ENCODE data around the gene ZNF775. TPM values are rescaled to one million over a fixed set of nuclear protein-coding genes. Genes with fewer than 3 reads are reported as not detected.

Gene ZNF775
- polyA plus RNA-seq, 2 donors: 0.81 to 1.6 TPM

DNA sequence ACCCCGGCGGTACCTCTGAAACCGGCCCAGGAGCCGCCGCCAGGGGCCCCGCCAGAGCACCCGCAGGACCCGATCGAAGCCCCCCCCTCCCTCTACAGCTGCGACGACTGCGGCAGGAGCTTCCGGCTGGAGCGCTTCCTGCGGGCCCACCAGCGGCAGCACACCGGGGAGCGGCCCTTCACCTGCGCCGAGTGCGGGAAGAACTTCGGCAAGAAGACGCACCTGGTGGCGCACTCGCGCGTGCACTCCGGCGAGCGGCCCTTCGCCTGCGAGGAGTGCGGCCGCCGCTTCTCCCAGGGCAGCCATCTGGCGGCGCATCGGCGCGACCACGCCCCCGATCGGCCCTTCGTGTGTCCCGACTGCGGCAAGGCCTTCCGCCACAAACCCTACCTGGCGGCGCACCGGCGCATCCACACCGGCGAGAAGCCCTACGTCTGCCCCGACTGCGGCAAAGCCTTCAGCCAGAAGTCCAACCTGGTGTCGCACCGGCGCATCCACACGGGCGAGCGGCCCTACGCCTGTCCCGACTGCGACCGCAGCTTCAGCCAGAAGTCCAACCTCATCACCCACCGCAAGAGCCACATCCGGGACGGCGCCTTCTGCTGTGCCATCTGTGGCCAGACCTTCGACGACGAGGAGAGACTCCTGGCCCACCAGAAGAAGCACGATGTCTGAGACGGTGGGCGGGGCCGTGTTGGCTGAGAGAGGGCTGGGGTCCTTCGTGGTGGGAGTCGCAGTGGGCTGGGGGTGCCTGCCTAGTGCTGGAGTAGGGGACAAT lies 6.7 kb upstream of the ZNF775 start:
- Histone ChIP-seq H3K4me1 (ENCODE audit: control insufficient read depth in 2 of 2, insufficient read depth in 2 of 2, low read length in 1 of 2) (peaks cover 6 to 30% of the 10 kb centered on the region in 2 donors), H3K27ac (ENCODE audit: low read depth in 2 of 2, low read length in 1 of 2) (peak overlapping the region; percentile 52 to 66), H3K36me3 (ENCODE audit: control insufficient read depth in 2 of 2, insufficient read depth in 2 of 2, low read length in 1 of 2) (peaks cover 0 to 19% of the 10 kb centered on the region in 2 donors), H3K4me3 (ENCODE audit: low read depth in 1 of 2, low read length in 2 of 2) (peak overlapping the region in 1 of 2 donors; percentile 13), H3K27me3 (ENCODE audit: control insufficient read depth in 1 of 2, insufficient read depth in 2 of 2, low read length in 2 of 2) (no peaks in the 10 kb centered on the region), H3K9me3 (ENCODE audit: control insufficient read depth in 2 of 2, insufficient read depth in 1 of 2, low read depth in 1 of 2, low read length in 1 of 2) (no peaks in the 10 kb centered on the region)
- WGBS, 2 donors: 81 to 86% methylated on average over 72 to 79 of the region's 79 CpGs

DNA sequence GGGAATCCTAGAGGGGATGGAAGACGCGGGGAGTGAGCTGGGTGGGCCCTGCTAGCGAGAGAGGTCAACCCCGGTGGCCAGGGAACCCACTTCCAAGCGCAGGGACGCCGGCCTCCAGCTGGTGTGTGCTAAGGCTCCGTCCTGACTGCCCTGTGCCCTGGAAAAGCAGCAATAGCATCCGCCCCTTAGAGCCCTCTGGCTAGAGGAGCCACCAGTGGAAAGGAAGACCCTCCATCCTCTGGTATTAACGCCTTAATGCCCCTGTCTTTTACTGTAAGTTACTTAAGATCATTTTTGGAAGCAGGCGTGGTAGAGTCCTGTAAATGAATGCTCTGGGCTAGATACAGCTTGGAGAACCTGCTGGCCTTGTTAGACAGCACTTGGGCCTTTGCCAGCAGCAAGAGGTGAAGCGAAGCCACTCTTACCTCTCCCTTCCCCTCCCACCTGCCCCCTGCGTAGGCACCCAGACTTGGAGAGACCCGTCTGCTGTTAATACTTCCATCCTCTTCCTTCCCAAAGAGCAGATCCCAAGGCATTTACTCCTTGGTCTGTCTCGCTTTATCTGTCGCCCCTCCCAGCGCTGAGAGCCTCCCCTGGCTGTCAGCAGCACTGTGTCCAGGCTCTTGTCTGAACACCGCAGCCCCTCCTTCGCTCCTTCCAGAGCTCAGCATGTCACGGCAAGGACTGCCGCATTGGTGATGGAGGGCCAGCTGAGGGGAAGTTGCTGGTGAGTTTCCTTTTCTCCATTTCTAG lies 5.9 kb upstream of the ZNF775 start:
- H3K36me3 ChIP-seq (ENCODE audit: control insufficient read depth in 2 of 2, insufficient read depth in 2 of 2, low read length in 1 of 2): peaks cover 0 to 19% of the 10 kb centered on the region in 2 donors
- H3K4me1 ChIP-seq (ENCODE audit: control insufficient read depth in 2 of 2, insufficient read depth in 2 of 2, low read length in 1 of 2): peaks cover 6 to 30% of the 10 kb centered on the region in 2 donors
- H3K4me3 ChIP-seq (ENCODE audit: low read depth in 1 of 2, low read length in 2 of 2): peak overlapping the region; percentile 12 to 41
- no peaks in the 10 kb centered on the region for H3K9me3 ChIP-seq (ENCODE audit: control insufficient read depth in 2 of 2, insufficient read depth in 1 of 2, low read depth in 1 of 2, low read length in 1 of 2)
- H3K27ac ChIP-seq (ENCODE audit: low read depth in 2 of 2, low read length in 1 of 2): peak overlapping the region; percentile 52 to 84
- 51 to 58% methylated on average over 20 to 21 of the region's 21 CpGs for WGBS, 2 donors
- H3K27me3 ChIP-seq (ENCODE audit: control insufficient read depth in 1 of 2, insufficient read depth in 2 of 2, low read length in 2 of 2): no peaks in the 10 kb centered on the region

GRCh38 chr7:150374026-150374425 lies 5.1 kb upstream of the ZNF775 start:
- H3K4me1 ChIP-seq (ENCODE audit: control insufficient read depth in 2 of 2, insufficient read depth in 2 of 2, low read length in 1 of 2): peaks cover 6 to 30% of the 10 kb centered on the region in 2 donors
- peak overlapping the region in 1 of 2 donors; percentile 41 for H3K4me3 ChIP-seq (ENCODE audit: low read depth in 1 of 2, low read length in 2 of 2)
- H3K9me3 ChIP-seq (ENCODE audit: control insufficient read depth in 2 of 2, insufficient read depth in 1 of 2, low read depth in 1 of 2, low read length in 1 of 2): no peaks in the 10 kb centered on the region
- H3K27ac ChIP-seq (ENCODE audit: low read depth in 2 of 2, low read length in 1 of 2): no peak overlapping the region
- H3K36me3 ChIP-seq (ENCODE audit: control insufficient read depth in 2 of 2, insufficient read depth in 2 of 2, low read length in 1 of 2): peaks cover 0 to 19% of the 10 kb centered on the region in 2 donors
- H3K27me3 ChIP-seq (ENCODE audit: control insufficient read depth in 1 of 2, insufficient read depth in 2 of 2, low read length in 2 of 2): no peaks in the 10 kb centered on the region
- WGBS, 2 donors: 72 to 88% methylated on average over 4 of the region's 4 CpGs

GRCh38 chr7:150374472-150374871 lies 4.7 kb upstream of the ZNF775 start:
- no peaks in the 10 kb centered on the region for H3K9me3 ChIP-seq (ENCODE audit: control insufficient read depth in 2 of 2, insufficient read depth in 1 of 2, low read depth in 1 of 2, low read length in 1 of 2)
- H3K4me3 ChIP-seq (ENCODE audit: low read depth in 1 of 2, low read length in 2 of 2): no peak overlapping the region
- H3K4me1 ChIP-seq (ENCODE audit: control insufficient read depth in 2 of 2, insufficient read depth in 2 of 2, low read length in 1 of 2): peaks cover 6 to 28% of the 10 kb centered on the region in 2 donors
- no peak overlapping the region for H3K27ac ChIP-seq (ENCODE audit: low read depth in 2 of 2, low read length in 1 of 2)
- H3K27me3 ChIP-seq (ENCODE audit: control insufficient read depth in 1 of 2, insufficient read depth in 2 of 2, low read length in 2 of 2): no peaks in the 10 kb centered on the region
- peaks cover 0 to 19% of the 10 kb centered on the region in 2 donors for H3K36me3 ChIP-seq (ENCODE audit: control insufficient read depth in 2 of 2, insufficient read depth in 2 of 2, low read length in 1 of 2)
- WGBS, 2 donors: 90 to 96% methylated on average over 5 of the region's 5 CpGs

- 65 to 72% methylated on average over 10 of the region's 10 CpGs for WGBS, 2 donors
Measured at GRCh38 chr7:150375662-150376521, 3.2 kb upstream of the ZNF775 start.

GRCh38 chr7:150376560-150376959 lies 2.6 kb upstream of the ZNF775 start:
- H3K27ac ChIP-seq (ENCODE audit: low read depth in 2 of 2, low read length in 1 of 2): no peak overlapping the region
- peaks cover 3 to 19% of the 10 kb centered on the region in 2 donors for H3K4me1 ChIP-seq (ENCODE audit: control insufficient read depth in 2 of 2, insufficient read depth in 2 of 2, low read length in 1 of 2)
- 68 to 72% methylated on average over 6 of the region's 6 CpGs for WGBS, 2 donors

More at GRCh38 chr7:150375662-150376521, 3.2 kb upstream of the ZNF775 start:
- Histone ChIP-seq H3K27me3 (ENCODE audit: control insufficient read depth in 1 of 2, insufficient read depth in 2 of 2, low read length in 2 of 2) (no peaks in the 10 kb centered on the region), H3K4me1 (ENCODE audit: control insufficient read depth in 2 of 2, insufficient read depth in 2 of 2, low read length in 1 of 2) (peaks cover 3 to 24% of the 10 kb centered on the region in 2 donors), H3K27ac (ENCODE audit: low read depth in 2 of 2, low read length in 1 of 2) (no peak overlapping the region), H3K36me3 (ENCODE audit: control insufficient read depth in 2 of 2, insufficient read depth in 2 of 2, low read length in 1 of 2) (peaks cover 0 to 19% of the 10 kb centered on the region in 2 donors), H3K9me3 (ENCODE audit: control insufficient read depth in 2 of 2, insufficient read depth in 1 of 2, low read depth in 1 of 2, low read length in 1 of 2) (no peaks in the 10 kb centered on the region), H3K4me3 (ENCODE audit: low read depth in 1 of 2, low read length in 2 of 2) (no peak overlapping the region)

DNA sequence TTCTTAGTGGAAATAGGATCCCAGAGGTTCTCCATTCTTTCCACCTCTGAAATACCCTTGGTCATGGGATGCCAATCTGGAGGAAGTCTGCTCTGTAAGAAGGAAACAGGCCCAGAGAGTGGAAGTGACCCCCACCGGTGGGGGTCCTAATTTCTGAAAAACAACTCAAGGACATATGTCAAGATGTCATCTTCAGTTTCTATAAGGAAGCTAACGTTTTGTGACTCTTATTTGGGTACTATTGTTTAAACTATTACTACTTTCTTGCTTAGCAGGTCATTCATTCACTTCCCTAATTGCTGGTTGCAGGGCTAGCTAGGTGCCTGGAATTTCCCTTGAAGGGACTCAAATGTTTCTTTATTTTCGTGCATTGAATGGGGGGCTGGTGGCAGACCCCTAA lies 1.9 kb upstream of the ZNF775 start:
- no peaks in the 10 kb centered on the region for H3K9me3 ChIP-seq (ENCODE audit: control insufficient read depth in 2 of 2, insufficient read depth in 1 of 2, low read depth in 1 of 2, low read length in 1 of 2)
- H3K4me1 ChIP-seq (ENCODE audit: control insufficient read depth in 2 of 2, insufficient read depth in 2 of 2, low read length in 1 of 2): peaks cover 7 to 22% of the 10 kb centered on the region in 2 donors
- H3K4me3 ChIP-seq (ENCODE audit: low read depth in 1 of 2, low read length in 2 of 2): no peak overlapping the region
- H3K27me3 ChIP-seq (ENCODE audit: control insufficient read depth in 1 of 2, insufficient read depth in 2 of 2, low read length in 2 of 2): no peaks in the 10 kb centered on the region
- peaks cover 0 to 9% of the 10 kb centered on the region in 2 donors for H3K36me3 ChIP-seq (ENCODE audit: control insufficient read depth in 2 of 2, insufficient read depth in 2 of 2, low read length in 1 of 2)
- WGBS, 2 donors: 33 to 46% methylated on average over 3 of the region's 3 CpGs
- H3K27ac ChIP-seq (ENCODE audit: low read depth in 2 of 2, low read length in 1 of 2): peak overlapping the region in 1 of 2 donors; percentile 17

More at GRCh38 chr7:150376560-150376959, 2.6 kb upstream of the ZNF775 start:
- Histone ChIP-seq H3K9me3 (ENCODE audit: control insufficient read depth in 2 of 2, insufficient read depth in 1 of 2, low read depth in 1 of 2, low read length in 1 of 2) (no peaks in the 10 kb centered on the region), H3K4me3 (ENCODE audit: low read depth in 1 of 2, low read length in 2 of 2) (no peak overlapping the region), H3K36me3 (ENCODE audit: control insufficient read depth in 2 of 2, insufficient read depth in 2 of 2, low read length in 1 of 2) (peaks cover 0 to 14% of the 10 kb centered on the region in 2 donors), H3K27me3 (ENCODE audit: control insufficient read depth in 1 of 2, insufficient read depth in 2 of 2, low read length in 2 of 2) (no peaks in the 10 kb centered on the region)

DNA sequence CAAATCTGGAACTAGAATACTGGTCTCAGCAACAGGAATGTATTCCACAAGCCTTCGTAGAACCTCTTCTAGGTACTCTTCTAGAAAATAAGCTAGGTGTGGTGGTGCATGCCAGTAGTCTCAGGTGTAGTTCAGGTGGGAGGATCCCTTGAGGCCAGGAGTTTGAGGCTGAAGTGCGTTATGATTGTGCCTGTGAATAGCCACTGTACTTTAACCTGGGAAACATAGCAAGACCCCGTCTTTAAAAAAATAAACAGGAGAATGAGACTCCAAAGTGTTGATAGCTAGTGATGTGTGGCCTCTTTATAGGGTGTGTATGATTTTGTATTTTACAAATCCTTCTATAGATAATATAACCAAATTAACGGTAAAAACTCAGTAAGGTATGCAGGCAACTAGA lies 1.5 kb upstream of the ZNF775 start:
- 47 to 58% methylated on average over 4 of the region's 4 CpGs for WGBS, 2 donors
- peaks cover 0 to 5% of the 10 kb centered on the region in 2 donors for H3K36me3 ChIP-seq (ENCODE audit: control insufficient read depth in 2 of 2, insufficient read depth in 2 of 2, low read length in 1 of 2)
- H3K27ac ChIP-seq (ENCODE audit: low read depth in 2 of 2, low read length in 1 of 2): peak overlapping the region in 1 of 2 donors; percentile 17
- no peaks in the 10 kb centered on the region for H3K9me3 ChIP-seq (ENCODE audit: control insufficient read depth in 2 of 2, insufficient read depth in 1 of 2, low read depth in 1 of 2, low read length in 1 of 2)
- no peak overlapping the region for H3K4me3 ChIP-seq (ENCODE audit: low read depth in 1 of 2, low read length in 2 of 2)
- H3K27me3 ChIP-seq (ENCODE audit: control insufficient read depth in 1 of 2, insufficient read depth in 2 of 2, low read length in 2 of 2): no peaks in the 10 kb centered on the region
- peaks cover 11 to 22% of the 10 kb centered on the region in 2 donors for H3K4me1 ChIP-seq (ENCODE audit: control insufficient read depth in 2 of 2, insufficient read depth in 2 of 2, low read length in 1 of 2)
